A673 (cell line): ENCODE data around the gene GPR22.

Experiments used
- CTCF ChIP-seq: fragments of 300-800, 200-600 bp; sonication (generic); conservative IDR thresholded peaks from 2 replicates; pipeline ENCODE4 v1.5.1; 2017; ENCODE audit warnings: low read depth, mild to moderate bottlenecking, antibody characterized with exemption, low read length, moderate library complexity, mixed read lengths
- EZH2 ChIP-seq: fragments of 200-600 bp; sonication (generic); IDR thresholded peaks from 2 replicates; pipeline ENCODE4 v1.6.1; 2017; ENCODE audit warnings: borderline replicate concordance, low read depth, mild to moderate bottlenecking, mixed read lengths, antibody characterized with exemption, low read length; ENCODE audit not compliant: poor library complexity, severe bottlenecking

GRCh38 chr7:107494315-107494751 is 24.5 kb downstream of the GPR22 start:
- TF ChIP-seq CTCF = no peak
- TF ChIP-seq EZH2 = no peak
